ENCODE data around the gene CKM. TPM values are rescaled to one million over a fixed set of nuclear protein-coding genes. Genes with fewer than 3 reads are reported as not detected.

The CKM gene
- total and polyA plus RNA-seq, 2 donors (not counting 1 experiment from before 2014, with no cell fraction given) = not detected

GRCh38 chr19:45306518-45307027 is 16.1 kb downstream of the CKM start:
- no peak overlapping the region for H2AFZ ChIP-seq (ENCODE audit: low read length)
- TF ChIP-seq CTCF (conservative IDR thresholded peaks at IDR 0.05 in 1 of 2, IDR thresholded peaks at IDR 0.05 in 1 of 2; ENCODE audit: low read depth in 1 of 2, low read length in 2 of 2) (no peak), EZH2 (IDR thresholded peaks at IDR 0.05; ENCODE audit: low read length, missing control alignments) (no peak)
- H4K20me1 ChIP-seq (ENCODE audit: control insufficient read depth, extremely low read depth, insufficient read depth, low read length) = no peaks in the 10 kb centered on the region
- H3K27ac ChIP-seq (ENCODE audit: insufficient read depth, low read length) = no peak overlapping the region
- H3K79me2 ChIP-seq (ENCODE audit: control insufficient read depth, insufficient read depth, low read length) = no peaks in the 10 kb centered on the region
- H3K4me1 ChIP-seq (ENCODE audit: control insufficient read depth, extremely low read depth, insufficient read depth, low read length) = no peaks in the 10 kb centered on the region
- H3K4me2 ChIP-seq (ENCODE audit: extremely low read depth, insufficient read depth, low read length) = no peak overlapping the region
- H3K36me3 ChIP-seq (ENCODE audit: control insufficient read depth, insufficient read depth, low read length) = no peaks in the 10 kb centered on the region
- no peak for DNase-seq (ENCODE audit: low read depth in 2 of 2)
- H3K9ac ChIP-seq (ENCODE audit: insufficient read depth, low read length) = no peak overlapping the region
- no peaks in the 10 kb centered on the region for H3K27me3 ChIP-seq (ENCODE audit: control insufficient read depth, insufficient read depth, low read length)
- H3K4me3 ChIP-seq (replicated peaks in 1 of 4; ENCODE audit: control extremely low read depth in 1 of 4, insufficient read depth in 1 of 4, low read depth in 3 of 4, low read length in 4 of 4) = no peak overlapping the region
- no peaks in the 10 kb centered on the region for H3K9me3 ChIP-seq (ENCODE audit: control insufficient read depth, insufficient read depth, low read depth, low read length)

- Histone ChIP-seq H4K20me1 (ENCODE audit: control insufficient read depth, extremely low read depth, insufficient read depth, low read length) (no peaks in the 10 kb centered on the region), H3K9me3 (ENCODE audit: control insufficient read depth, insufficient read depth, low read depth, low read length) (no peaks in the 10 kb centered on the region), H3K4me1 (ENCODE audit: control insufficient read depth, extremely low read depth, insufficient read depth, low read length) (no peaks in the 10 kb centered on the region), H3K9ac (ENCODE audit: insufficient read depth, low read length) (no peak overlapping the region), H2AFZ (ENCODE audit: low read length) (no peak overlapping the region), H3K79me2 (ENCODE audit: control insufficient read depth, insufficient read depth, low read length) (no peaks in the 10 kb centered on the region), H3K4me2 (ENCODE audit: extremely low read depth, insufficient read depth, low read length) (no peak overlapping the region), H3K27me3 (ENCODE audit: control insufficient read depth, insufficient read depth, low read length) (no peaks in the 10 kb centered on the region), H3K36me3 (ENCODE audit: control insufficient read depth, insufficient read depth, low read length) (no peaks in the 10 kb centered on the region), H3K27ac (ENCODE audit: insufficient read depth, low read length) (no peak overlapping the region), H3K4me3 (replicated peaks in 1 of 4; ENCODE audit: control extremely low read depth in 1 of 4, insufficient read depth in 1 of 4, low read depth in 3 of 4, low read length in 4 of 4) (no peak overlapping the region)
- DNase-seq (ENCODE audit: low read depth in 2 of 2) = peak in 1 of 2 donors; percentile 14
- TF ChIP-seq EZH2 (IDR thresholded peaks at IDR 0.05; ENCODE audit: low read length, missing control alignments) (no peak), CTCF (conservative IDR thresholded peaks at IDR 0.05 in 1 of 2, IDR thresholded peaks at IDR 0.05 in 1 of 2; ENCODE audit: low read depth in 1 of 2, low read length in 2 of 2) (no peak)
Observed at GRCh38 chr19:45306040-45306439, 16.6 kb downstream of the CKM start.

DNA sequence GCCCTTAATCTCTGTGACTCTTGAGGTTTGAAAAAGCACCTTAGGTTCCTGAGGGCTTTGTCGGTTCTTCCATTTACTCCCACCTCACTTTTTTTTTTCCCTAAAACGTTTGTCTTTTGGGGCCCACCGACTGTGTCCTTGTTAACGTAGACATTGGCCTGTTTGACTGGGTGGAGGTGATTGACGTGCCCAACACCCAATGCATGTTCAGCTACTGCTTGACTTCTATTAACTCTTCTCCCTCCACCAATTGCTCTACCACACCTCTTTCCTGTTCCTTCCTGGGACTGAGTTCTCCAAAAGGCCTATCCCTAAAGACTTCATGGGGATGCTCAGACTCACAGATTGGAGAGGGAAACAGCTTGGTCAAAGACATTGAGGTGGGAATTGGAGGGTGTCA is 17.3 kb downstream of the CKM start:
- no peak overlapping the region for H3K27ac ChIP-seq (ENCODE audit: insufficient read depth, low read length)
- no peaks in the 10 kb centered on the region for H3K9me3 ChIP-seq (ENCODE audit: control insufficient read depth, insufficient read depth, low read depth, low read length)
- H3K4me3 ChIP-seq (replicated peaks in 1 of 4; ENCODE audit: control extremely low read depth in 1 of 4, insufficient read depth in 1 of 4, low read depth in 3 of 4, low read length in 4 of 4) = no peak overlapping the region
- no peaks in the 10 kb centered on the region for H3K4me1 ChIP-seq (ENCODE audit: control insufficient read depth, extremely low read depth, insufficient read depth, low read length)
- H3K9ac ChIP-seq (ENCODE audit: insufficient read depth, low read length) = no peak overlapping the region
- H3K27me3 ChIP-seq (ENCODE audit: control insufficient read depth, insufficient read depth, low read length) = no peaks in the 10 kb centered on the region
- DNase-seq (ENCODE audit: low read depth in 2 of 2) = peak; percentile 25 to 47
- H3K79me2 ChIP-seq (ENCODE audit: control insufficient read depth, insufficient read depth, low read length) = no peaks in the 10 kb centered on the region
- H4K20me1 ChIP-seq (ENCODE audit: control insufficient read depth, extremely low read depth, insufficient read depth, low read length) = no peaks in the 10 kb centered on the region
- no peak overlapping the region for H3K4me2 ChIP-seq (ENCODE audit: extremely low read depth, insufficient read depth, low read length)
- no peaks in the 10 kb centered on the region for H3K36me3 ChIP-seq (ENCODE audit: control insufficient read depth, insufficient read depth, low read length)
- no peak for TF ChIP-seq EZH2 (IDR thresholded peaks at IDR 0.05; ENCODE audit: low read length, missing control alignments)
- H2AFZ ChIP-seq (ENCODE audit: low read length) = no peak overlapping the region

Data from fibroblast of lung (primary cell).